ENCODE measurements around the gene SVOPL. TPM values are rescaled to one million over a fixed set of nuclear protein-coding genes. Genes with fewer than 3 reads are reported as not detected.

Gene SVOPL
- total RNA-seq, 1 experiment from 2014 or later: 1.1 TPM

GRCh38 chr7:138618506-138618905 is 82.7 kb downstream of the SVOPL start:
- no peak overlapping the region for H2AFZ ChIP-seq (ENCODE audit: low read length)

More at GRCh38 chr7:138618506-138618905, 82.7 kb downstream of the SVOPL start:
- Histone ChIP-seq H3K27me3 (ENCODE audit: insufficient read depth, low read length) (no peaks in the 10 kb centered on the region), H2BK5ac (ENCODE audit: insufficient read length, low read length) (no peak overlapping the region), H2AK5ac (ENCODE audit: insufficient read length, low read length) (no peak overlapping the region), H3K9ac (ENCODE audit: extremely low read depth, insufficient read length, low read length) (no peak overlapping the region), H2BK20ac (ENCODE audit: low read depth, low read length, poor library complexity, severe bottlenecking) (no peak overlapping the region), H3K14ac (ENCODE audit: insufficient read depth, low read length) (no peak overlapping the region), H3K4ac (ENCODE audit: low read depth, low read length) (no peak overlapping the region), H3K4me1 (ENCODE audit: insufficient read depth, low read length) (no peaks in the 10 kb centered on the region), H3T11ph (ENCODE audit: low read length) (no peak overlapping the region), H3K79me1 (ENCODE audit: insufficient read depth, low read depth, low read length, poor library complexity, severe bottlenecking) (no peaks in the 10 kb centered on the region), H3K56ac (ENCODE audit: insufficient read length, low read depth, low read length) (no peak overlapping the region), H3K23ac (ENCODE audit: insufficient read length, low read depth, low read length) (no peak overlapping the region), H2BK15ac (ENCODE audit: low read depth, low read length) (no peak overlapping the region), H3K23me2 (ENCODE audit: insufficient read length, low read depth, low read length, poor library complexity, severe bottlenecking) (no peaks in the 10 kb centered on the region), H3K9me3 (ENCODE audit: control insufficient read depth, low read depth, low read length) (no peaks in the 10 kb centered on the region), H3K18ac (ENCODE audit: insufficient read length, low read depth, low read length) (no peak overlapping the region), H2BK120ac (ENCODE audit: low read depth, low read length, poor library complexity, severe bottlenecking) (no peak overlapping the region), H4K20me1 (ENCODE audit: control insufficient read depth, insufficient read depth, insufficient read length) (no peaks in the 10 kb centered on the region), H2BK12ac (ENCODE audit: insufficient read length, low read depth, low read length) (no peak overlapping the region), H3K27ac (ENCODE audit: insufficient read length, low read depth, low read length) (no peak overlapping the region), H3K4me2 (ENCODE audit: insufficient read depth, insufficient read length, low read length) (no peak overlapping the region), H4K91ac (ENCODE audit: insufficient read length, low read depth, low read length) (no peak overlapping the region), H3K79me2 (ENCODE audit: insufficient read depth, low read length) (no peaks in the 10 kb centered on the region), H4K8ac (replicated peaks; ENCODE audit: insufficient read length, low read depth, low read length) (no peak overlapping the region), H4K5ac (ENCODE audit: insufficient read length, low read depth, low read length) (no peak overlapping the region)
- Mint-ChIP-seq H3K4me1 (no peaks in the 10 kb centered on the region; a peak in 1 of 4 replicates), H3K9me3 (no peaks in the 10 kb centered on the region), H3K36me3 (ENCODE audit: insufficient read depth in 1 of 3, low read depth in 3 of 3) (no peaks in the 10 kb centered on the region), H3K27ac (no peak overlapping the region; a peak in 1 of 7 replicates), H3K4me3 (no peak overlapping the region), H3K27me3 (ENCODE audit: low read depth) (no peaks in the 10 kb centered on the region; the same call in 1 of the 2 replicates)
- no peak for TF ChIP-seq CTCF (conservative IDR thresholded peaks at IDR 0.05)
- WGBS (ENCODE audit: extremely low coverage, insufficient read length, low lambda C conversion rate): no CpG with 5 or more reads among the region's 10 CpGs
- DNase-seq: no peak
